Measurements from ENCODE around the gene PLA2G2D.

DNA sequence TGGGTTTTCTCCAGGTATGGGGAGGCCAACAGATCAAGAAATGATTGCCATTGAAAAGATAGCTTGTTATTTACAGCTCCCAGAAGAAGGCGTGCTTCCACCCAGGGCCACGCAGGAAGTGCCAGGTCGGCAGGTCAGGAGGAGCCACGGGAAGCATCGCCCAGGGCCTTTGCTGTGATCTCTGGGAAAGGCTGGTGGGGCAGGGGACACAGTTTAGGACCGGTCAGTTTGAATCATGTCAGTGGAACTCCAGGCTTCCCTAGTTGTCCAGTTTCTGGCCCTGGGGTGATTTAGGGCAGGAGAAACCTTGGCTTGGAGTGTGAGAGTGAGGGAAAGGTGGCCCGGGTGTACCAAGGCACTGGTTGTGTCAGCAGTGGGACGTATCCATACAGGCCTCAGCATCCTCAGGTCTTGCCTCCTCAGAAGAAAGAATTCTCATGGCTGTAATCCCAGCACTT, 38.0 kb downstream of the PLA2G2D start:
- TF ChIP-seq, protein P1, sequence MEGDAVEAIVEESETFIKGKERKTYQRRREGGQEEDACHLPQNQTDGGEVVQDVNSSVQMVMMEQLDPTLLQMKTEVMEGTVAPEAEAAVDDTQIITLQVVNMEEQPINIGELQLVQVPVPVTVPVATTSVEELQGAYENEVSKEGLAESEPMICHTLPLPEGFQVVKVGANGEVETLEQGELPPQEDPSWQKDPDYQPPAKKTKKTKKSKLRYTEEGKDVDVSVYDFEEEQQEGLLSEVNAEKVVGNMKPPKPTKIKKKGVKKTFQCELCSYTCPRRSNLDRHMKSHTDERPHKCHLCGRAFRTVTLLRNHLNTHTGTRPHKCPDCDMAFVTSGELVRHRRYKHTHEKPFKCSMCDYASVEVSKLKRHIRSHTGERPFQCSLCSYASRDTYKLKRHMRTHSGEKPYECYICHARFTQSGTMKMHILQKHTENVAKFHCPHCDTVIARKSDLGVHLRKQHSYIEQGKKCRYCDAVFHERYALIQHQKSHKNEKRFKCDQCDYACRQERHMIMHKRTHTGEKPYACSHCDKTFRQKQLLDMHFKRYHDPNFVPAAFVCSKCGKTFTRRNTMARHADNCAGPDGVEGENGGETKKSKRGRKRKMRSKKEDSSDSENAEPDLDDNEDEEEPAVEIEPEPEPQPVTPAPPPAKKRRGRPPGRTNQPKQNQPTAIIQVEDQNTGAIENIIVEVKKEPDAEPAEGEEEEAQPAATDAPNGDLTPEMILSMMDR (IDR thresholded peaks at IDR 0.05; ENCODE audit: low read depth, low read length, missing input control) = no peak
- TF ChIP-seq RXRA (IDR thresholded peaks at IDR 0.05) (no peak), SP1 (IDR thresholded peaks at IDR 0.05) (no peak), NR2F2 (IDR thresholded peaks at IDR 0.05) (peak; percentile 57)
- TF ChIP-seq, protein P2, sequence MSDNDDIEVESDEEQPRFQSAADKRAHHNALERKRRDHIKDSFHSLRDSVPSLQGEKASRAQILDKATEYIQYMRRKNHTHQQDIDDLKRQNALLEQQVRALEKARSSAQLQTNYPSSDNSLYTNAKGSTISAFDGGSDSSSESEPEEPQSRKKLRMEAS (IDR thresholded peaks at IDR 0.05) = no peak
- TF ChIP-seq, protein P3, sequence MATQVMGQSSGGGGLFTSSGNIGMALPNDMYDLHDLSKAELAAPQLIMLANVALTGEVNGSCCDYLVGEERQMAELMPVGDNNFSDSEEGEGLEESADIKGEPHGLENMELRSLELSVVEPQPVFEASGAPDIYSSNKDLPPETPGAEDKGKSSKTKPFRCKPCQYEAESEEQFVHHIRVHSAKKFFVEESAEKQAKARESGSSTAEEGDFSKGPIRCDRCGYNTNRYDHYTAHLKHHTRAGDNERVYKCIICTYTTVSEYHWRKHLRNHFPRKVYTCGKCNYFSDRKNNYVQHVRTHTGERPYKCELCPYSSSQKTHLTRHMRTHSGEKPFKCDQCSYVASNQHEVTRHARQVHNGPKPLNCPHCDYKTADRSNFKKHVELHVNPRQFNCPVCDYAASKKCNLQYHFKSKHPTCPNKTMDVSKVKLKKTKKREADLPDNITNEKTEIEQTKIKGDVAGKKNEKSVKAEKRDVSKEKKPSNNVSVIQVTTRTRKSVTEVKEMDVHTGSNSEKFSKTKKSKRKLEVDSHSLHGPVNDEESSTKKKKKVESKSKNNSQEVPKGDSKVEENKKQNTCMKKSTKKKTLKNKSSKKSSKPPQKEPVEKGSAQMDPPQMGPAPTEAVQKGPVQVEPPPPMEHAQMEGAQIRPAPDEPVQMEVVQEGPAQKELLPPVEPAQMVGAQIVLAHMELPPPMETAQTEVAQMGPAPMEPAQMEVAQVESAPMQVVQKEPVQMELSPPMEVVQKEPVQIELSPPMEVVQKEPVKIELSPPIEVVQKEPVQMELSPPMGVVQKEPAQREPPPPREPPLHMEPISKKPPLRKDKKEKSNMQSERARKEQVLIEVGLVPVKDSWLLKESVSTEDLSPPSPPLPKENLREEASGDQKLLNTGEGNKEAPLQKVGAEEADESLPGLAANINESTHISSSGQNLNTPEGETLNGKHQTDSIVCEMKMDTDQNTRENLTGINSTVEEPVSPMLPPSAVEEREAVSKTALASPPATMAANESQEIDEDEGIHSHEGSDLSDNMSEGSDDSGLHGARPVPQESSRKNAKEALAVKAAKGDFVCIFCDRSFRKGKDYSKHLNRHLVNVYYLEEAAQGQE (IDR thresholded peaks at IDR 0.05) = no peak

Data from liver (tissue), 3 donors.